ENCODE data around the gene PHETA1.
A peak's percentile ranks its signal among the peaks of the same experiment; 100 is the strongest.
"Not testable (repeated sequence)": the region's sequence is repeated elsewhere in the genome, so short reads cannot be mapped to it uniquely, and the experiment has no call there.

The PHETA1 gene

GRCh38 chr12:111349748-111350520 is 19.0 kb downstream of the PHETA1 start:
- DNase-seq (ENCODE audit: low read depth in 2 of 2), result no peak

- no peak for DNase-seq (ENCODE audit: low read depth in 2 of 2)
Observed at GRCh38 chr12:111349101-111349747, 19.7 kb downstream of the PHETA1 start.

- DNase-seq (ENCODE audit: low read depth in 2 of 2), result no peak
Observed at GRCh38 chr12:111347891-111348644, 20.8 kb downstream of the PHETA1 start.

GRCh38 chr12:111344254-111344875 is 24.5 kb downstream of the PHETA1 start:
- DNase-seq (ENCODE audit: low read depth in 2 of 2), result no peak

GRCh38 chr12:111343181-111343580 is 25.7 kb downstream of the PHETA1 start:
- DNase-seq (ENCODE audit: low read depth in 2 of 2), result no peak

GRCh38 chr12:111342376-111342775 is 26.5 kb downstream of the PHETA1 start:
- DNase-seq (ENCODE audit: low read depth in 2 of 2), result no peak

DNA sequence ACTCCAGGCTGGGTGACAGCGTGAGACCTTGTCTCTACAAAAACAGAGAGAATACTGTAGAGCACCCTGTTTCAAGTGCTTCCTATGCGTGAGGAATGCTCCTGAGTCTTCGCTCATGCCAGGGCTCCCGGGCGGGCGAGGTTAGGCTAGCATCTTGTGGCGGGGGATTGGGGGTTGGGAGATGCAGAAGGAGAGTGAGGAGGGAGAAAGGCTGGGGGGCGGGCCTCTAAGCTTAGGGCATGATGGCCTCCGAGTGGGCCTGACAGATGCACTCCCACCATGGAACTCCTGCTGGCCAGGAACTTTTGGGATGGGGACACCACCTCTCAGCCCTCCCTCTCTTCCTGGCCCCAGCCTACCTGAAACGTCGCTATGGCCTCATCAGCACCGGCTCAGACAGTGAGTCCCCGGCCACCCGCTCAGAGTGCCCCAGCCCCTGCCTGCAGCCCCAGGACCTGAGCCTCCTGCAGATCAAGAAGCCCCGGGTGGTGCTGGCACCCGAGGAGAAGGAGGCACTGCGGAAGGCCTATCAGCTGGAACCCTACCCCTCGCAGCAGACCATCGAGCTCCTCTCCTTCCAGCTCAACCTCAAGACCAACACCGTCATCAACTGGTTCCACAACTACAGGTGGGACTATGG is 27.3 kb downstream of the PHETA1 start:
- no peak for DNase-seq (ENCODE audit: low read depth in 2 of 2)

DNA sequence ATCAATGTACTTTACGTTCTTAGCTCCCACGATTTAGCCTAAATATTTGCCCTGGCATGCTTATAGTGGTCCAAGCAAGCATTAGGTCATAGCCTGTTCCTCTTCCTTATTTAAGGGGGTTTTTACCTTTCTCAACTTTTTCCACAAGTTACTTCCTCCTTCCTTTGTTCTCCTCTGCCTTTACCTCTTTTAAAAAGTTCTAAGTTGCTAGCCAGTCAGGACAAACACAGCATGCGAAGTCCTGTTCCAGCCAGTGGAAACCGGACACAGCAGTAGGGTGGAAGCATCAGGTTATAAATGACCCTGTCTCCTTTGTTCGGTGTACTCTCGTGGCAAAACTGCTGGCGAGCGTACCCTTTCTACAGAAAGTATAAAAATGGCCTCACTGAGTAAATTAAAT is 28.2 kb downstream of the PHETA1 start:
- DNase-seq (ENCODE audit: low read depth in 2 of 2), result not testable (repeated sequence)

DNA sequence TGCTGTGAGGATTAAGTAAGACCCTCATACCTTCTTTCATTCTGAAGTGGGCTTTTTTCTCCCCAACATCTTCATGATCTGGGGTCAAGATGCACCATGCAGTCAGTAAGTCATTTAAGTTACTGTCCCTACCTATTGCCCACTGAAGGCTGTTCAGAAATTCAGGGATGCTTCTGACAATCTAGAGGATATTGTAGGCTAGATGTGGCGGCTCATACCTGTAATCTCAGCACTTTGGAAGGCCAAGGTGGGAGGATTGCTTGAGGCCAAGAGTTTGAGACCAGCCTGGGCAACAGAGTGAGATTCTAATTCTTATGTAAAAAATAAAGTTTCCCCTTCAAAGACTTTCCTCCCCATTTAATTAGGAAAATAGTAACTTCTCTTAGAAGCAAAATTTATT is 28.7 kb downstream of the PHETA1 start:
- DNase-seq (ENCODE audit: low read depth in 2 of 2), result no peak

DNA sequence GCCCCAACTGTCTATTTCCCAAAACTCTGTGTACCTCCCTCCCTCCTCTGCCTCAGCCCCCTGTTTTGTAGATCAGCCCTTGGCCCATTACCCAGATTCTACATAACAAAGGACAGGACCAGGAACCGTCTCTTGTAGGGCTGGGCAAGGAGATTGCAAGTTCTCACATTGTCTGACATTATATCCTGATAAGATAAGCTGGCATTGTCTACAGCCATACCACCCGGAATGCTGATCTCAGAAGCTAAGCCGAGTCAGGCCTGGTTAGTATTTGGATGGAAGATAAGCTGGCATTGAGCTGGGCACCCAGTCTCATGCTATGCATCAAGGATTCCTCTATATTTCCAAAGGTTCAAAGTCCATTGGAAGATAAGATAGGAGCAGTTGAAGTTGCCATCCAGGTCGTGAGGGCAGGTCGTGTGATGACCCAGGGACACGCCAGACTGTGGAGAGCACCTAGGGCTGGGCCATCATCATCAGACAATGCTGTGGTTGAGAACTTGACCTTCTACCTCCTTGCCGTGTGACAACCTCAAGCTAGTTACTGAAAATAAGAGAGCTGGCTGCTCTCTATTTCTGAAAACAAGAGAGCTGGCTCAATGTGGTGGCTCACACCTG is 29.5 kb downstream of the PHETA1 start:
- DNase-seq (ENCODE audit: low read depth in 2 of 2), result no peak

DNA sequence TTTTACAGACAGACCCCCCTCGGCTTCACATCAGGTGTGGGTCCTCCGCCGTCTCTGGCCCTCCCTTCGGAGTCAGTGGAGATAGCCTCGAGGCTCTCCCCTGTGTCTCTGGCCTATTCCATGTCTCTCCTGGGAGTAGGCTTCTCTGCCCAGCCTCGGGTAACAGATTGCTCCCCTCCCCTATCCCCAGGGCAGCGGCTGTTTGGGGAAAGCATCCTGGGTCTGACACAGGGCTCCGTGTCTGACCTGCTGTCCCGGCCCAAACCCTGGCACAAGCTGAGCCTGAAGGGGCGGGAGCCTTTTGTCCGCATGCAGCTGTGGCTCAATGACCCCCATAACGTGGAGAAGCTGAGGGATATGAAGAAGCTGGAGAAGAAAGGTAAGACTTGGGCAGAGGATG is 30.8 kb downstream of the PHETA1 start:
- DNase-seq (ENCODE audit: low read depth in 2 of 2), result no peak

DNA sequence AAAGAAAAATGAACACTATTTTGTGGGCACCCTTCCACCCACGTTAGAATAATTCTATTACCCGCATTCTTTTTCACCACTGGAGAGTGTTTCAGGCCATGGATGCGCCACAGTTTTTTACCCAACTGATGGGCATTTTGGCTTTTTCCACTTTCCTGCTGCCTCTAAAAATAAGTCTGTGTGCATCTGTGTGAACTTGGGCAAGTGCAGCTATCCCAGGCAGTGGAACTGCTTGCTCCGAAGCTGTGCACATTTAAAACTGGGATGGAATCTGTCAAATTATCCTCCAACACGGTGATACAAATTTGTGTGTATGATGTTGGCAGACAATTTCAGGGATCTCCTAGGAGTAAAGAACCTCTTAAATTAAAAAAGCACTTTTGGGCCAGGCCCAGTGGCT is 31.5 kb downstream of the PHETA1 start:
- DNase-seq (ENCODE audit: low read depth in 2 of 2), result no peak

- not testable (repeated sequence) for DNase-seq (ENCODE audit: low read depth in 2 of 2)
Observed at GRCh38 chr12:111336411-111336810, 32.5 kb downstream of the PHETA1 start.

DNA sequence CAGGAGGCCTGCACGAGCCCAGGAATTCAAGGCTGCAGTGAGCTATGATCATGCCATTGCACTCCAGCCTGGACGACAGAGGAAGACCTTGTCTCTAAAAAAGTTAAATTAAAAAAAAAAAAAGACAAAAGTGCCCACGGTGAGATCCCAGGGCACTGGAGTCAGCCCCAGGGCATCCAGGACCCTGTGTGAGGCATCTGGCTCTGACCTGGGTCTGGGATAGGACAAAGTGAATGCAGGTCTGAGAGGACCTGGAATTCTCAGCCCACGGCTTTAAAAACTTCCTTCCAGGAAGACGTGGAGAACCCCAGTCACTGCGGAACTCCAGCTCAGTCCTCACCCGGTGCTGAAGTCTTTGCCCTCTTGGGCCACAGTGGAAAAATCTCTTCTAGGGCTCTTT is 33.1 kb downstream of the PHETA1 start:
- no peak for DNase-seq (ENCODE audit: low read depth in 2 of 2)

- not testable (repeated sequence) for DNase-seq (ENCODE audit: low read depth in 2 of 2)
Observed at GRCh38 chr12:111335301-111335700, 33.6 kb downstream of the PHETA1 start.

DNA sequence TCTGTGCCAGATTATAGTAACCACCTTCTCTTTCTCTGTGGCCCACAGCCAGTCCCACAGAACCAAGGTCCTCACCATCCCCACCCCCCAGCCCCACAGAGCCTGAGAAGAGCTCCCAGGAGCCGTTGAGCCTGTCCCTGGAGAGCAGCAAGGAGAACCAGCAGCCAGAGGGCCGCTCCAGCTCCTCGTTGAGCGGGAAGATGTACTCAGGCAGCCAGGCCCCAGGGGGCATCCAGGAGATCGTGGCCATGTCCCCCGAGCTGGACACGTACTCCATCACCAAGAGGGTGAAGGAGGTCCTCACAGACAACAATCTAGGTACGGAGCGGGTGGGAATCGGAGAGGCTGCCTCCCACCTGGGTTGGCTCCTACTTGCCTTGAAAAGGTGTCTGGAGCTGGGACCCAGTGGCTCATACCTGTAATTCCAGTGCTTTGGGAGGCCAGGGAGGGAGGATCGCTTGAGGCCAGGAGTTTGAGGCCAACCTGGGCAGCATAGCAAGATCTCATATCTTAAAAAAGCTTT is 34.4 kb downstream of the PHETA1 start:
- DNase-seq (ENCODE audit: low read depth in 2 of 2), result no peak

- peak; percentile 5 for DNase-seq (ENCODE audit: low read depth in 2 of 2)
Observed at GRCh38 chr12:111330800-111331752, 37.8 kb downstream of the PHETA1 start.

- no peak for DNase-seq (ENCODE audit: low read depth in 2 of 2)
Observed at GRCh38 chr12:111328138-111328537, 40.8 kb downstream of the PHETA1 start.

DNA sequence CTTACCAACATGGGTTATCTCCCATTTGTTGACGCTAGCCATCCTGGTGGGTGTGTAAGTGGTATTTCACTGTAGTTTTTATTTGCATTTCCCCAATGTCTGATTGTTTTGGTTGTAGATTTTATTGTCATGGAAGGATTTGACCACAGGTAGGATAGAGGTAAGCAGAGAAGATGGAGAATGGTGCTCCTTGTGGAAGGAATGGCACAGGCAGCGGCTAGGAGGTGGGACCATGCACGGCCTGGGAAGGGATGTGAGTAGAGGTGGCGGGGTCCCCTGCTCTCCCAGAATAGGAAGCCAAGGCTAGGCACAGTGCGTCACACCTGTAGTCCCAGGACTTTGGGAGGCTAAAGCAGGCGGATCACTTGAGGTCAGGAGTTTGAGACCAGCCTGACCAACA is 41.4 kb downstream of the PHETA1 start:
- DNase-seq (ENCODE audit: low read depth in 2 of 2), result no peak

Data from fibroblast of skin of left biceps (primary cell).